CD4-positive, alpha-beta T cell treated with Interleukin-6 at 100 ng/mL for 8 hours (primary cell): ENCODE results near the gene DPP10.

ENCODE experiments used
- DNase-seq: peaks from one replicate; pipeline ENCODE4 v3.0.0-alpha.2; 2020; ENCODE audit warnings: mixed read lengths, low spot score

DPP10 gene

GRCh38 chr2:115738111-115738510, 1295.7 kb downstream of the DPP10 start:
- no peak for DNase-seq

- no peak for DNase-seq
Observed at GRCh38 chr2:115739574-115739973, 1297.1 kb downstream of the DPP10 start.

GRCh38 chr2:115746151-115746550, 1303.7 kb downstream of the DPP10 start:
- no peak for DNase-seq

DNA sequence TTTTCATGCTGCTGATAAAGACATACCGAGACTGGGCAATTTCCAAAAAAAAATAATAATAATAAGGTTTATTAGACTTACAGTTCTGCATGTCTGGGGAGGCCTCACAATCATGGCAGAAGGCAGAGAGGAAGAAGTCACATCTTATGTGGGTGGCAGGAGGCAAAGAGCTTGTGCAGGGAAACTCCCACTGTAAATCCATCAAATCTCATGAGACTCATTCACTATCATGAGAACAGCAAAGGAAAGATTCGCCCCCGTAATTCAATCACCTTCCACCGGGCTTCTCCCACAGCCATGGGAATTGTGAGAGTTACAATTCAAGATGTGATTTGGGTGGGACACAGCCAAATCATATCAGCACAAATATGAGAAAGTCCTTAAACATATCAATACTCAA, 1314.8 kb downstream of the DPP10 start:
- DNase-seq = no peak

DNA sequence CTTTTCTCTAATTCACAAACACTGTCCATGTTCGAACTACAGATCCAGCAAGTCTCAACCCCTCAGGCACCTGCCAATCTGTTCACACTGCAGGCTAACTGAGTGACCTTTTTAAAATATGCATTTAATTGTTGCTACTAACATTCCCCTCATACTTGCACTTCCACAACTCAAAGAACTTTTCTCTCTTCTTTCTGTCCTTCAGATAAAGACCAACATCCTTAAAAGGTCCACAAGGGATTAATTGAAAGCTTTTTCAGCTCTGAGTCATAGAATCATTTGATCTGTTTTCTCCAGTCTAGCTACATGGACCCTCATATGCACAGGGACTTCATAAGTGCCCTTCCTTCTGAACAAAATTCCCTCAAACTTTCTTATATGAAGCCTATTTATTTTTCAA, 1321.2 kb downstream of the DPP10 start:
- DNase-seq = no peak

DNA sequence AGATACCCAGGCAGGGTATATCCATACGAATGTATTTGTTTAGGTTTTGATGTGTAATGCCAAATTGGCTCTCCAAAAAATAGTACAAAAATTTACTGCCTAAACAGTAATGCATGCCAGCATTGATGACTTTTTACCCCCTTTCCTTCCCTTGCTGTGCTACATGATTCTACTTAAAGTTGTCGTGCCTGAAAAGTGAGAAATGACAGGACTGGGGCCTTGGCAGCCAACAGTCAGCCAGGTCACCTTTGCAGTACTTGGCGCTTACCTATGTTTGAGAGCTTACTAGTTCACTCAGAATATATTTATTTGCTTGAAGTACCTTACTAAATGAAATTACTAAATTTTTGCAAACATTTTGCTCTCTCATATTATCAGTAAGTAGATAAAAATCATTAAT, 1329.1 kb downstream of the DPP10 start:
- no peak for DNase-seq

GRCh38 chr2:115774361-115774760, 1331.9 kb downstream of the DPP10 start:
- no peak for DNase-seq

GRCh38 chr2:115779085-115779632, 1336.7 kb downstream of the DPP10 start:
- DNase-seq = no peak

DNA sequence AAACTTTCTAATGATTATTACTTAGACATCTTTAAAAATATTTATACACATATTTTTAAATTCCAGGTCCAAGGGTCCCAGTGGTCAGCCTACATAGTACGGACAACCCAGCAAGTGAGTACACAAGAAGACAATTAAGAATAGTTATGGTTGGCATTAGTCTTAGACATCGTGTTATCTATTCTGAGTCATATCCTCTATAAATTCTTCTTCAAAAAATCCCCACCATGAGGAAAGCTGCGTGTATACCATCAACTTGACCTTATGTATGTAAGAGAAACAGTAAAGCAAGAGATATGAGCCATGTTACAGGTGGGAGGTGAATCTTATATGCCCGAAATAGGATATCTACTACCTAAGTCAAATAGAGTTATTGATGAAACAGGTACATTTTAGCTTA, 1339.8 kb downstream of the DPP10 start:
- no peak for DNase-seq

DNA sequence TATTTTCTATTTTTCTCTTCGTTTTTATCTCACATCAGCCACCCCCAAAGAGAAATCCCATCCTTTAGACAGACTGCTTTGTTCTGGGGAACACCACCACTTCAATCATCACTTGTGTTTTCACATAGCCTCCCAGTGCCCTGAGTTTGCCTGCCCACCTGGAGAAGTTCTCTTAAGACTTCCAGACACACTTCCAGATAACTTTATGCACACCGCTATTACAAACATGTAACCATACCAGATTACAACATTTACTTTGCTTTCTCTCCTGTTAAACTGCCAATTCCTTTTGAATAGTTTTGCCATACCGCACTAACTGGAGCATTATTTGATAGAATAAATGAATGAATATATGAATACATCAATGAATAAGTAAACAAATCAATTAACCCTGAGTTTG, 1353.6 kb downstream of the DPP10 start:
- DNase-seq = no peak

GRCh38 chr2:115807276-115807675, 1364.8 kb downstream of the DPP10 start:
- no peak for DNase-seq

DNA sequence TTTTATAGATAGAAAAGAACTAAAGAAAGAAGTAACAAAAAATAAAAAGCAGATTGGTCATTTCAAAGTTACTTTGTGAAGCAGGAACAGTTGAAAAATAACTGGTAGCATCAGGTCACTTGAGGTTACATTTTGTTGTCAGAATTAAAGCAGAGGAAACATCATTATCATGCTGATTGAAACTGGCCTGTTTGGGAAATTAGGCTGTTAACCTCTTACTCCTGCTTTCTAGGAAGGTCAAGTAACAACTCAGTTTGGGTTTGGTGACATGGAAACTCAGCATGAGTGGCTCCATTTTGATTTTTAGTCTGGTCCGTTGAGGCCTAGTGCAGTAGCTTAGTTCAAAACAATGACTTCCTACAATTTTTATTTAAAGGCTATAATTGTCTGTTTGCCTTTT, 1383.5 kb downstream of the DPP10 start:
- DNase-seq = no peak

DNA sequence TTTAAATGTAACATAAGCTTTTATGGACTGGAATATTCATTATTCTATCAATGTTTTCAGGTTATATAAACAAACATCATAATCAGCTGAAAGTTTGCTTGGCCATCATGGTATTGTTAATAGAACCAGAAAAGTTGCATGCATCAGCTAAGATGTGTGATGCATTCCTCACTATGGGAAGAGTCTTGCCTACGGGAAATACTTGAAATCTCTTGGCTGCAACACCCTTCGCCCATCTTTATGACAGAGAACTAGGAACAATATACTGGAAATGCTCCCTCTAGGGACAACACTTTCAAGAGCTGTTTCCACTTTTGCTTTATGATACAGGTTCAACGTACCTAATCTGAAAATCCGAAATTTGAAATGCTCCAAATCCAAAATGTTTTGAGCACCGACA, 1390.8 kb downstream of the DPP10 start:
- DNase-seq = no peak

DNA sequence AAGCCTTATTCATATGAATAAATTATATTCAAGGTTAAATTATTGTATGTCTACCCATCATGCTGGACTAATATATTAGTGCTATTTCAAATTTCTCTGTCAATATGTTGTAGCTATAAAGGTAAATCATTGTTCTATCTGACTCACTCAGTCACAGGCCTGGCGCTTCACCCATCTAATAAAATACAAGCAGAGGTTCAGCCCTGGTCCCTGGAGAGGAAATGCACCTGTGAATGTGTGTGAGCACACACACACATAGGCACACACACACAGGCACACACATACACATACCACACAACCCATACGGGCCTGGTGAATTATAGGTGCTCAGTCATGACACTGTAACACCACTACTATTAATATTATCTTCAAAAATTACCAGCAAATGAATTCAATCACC, 1396.1 kb downstream of the DPP10 start:
- DNase-seq = no peak

DNA sequence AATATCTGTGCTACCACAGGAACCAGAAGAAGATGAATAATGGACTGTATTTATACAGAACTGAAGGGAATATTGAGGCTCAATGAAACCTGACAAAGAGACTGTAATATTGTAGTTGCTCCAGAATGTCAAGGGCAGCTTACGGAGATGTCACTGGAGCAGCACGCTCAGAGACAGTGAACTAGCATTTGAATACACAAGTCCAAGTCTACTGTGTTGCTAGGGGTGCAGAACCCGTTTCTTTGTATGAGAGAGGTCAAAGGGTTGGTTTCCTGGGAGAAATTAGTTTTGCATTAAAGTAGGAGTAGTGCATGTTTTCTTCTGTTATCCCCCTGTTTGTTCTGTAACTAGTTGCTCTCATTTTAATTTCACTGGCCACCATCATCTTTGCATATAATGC, 1399.9 kb downstream of the DPP10 start:
- DNase-seq = no peak

DNA sequence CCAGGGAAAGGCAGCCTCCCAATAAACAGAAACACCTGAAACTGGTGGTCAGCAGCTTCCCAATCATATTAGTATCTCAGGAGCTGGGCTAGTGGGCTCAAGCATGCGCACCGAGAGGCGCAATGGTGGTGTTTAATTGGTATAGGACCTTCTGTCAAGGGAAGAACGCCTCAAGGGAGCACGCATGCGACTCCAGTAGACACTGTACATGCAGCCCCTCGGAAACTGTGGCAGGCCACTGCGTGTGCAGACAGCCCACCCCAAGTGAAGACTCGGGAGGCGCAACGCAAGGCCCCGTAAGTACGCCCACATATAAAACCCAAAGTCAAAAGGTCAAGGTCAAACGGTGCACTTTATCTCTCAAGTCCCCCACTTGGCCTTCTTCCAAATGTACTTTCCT, 1405.8 kb downstream of the DPP10 start:
- DNase-seq = no peak

- DNase-seq = no peak
Observed at GRCh38 chr2:115867024-115867423, 1424.6 kb downstream of the DPP10 start.

GRCh38 chr2:115874427-115874826, 1432.0 kb downstream of the DPP10 start:
- no peak for DNase-seq

- DNase-seq = no peak
Observed at GRCh38 chr2:115880558-115880957, 1438.1 kb downstream of the DPP10 start.

DNA sequence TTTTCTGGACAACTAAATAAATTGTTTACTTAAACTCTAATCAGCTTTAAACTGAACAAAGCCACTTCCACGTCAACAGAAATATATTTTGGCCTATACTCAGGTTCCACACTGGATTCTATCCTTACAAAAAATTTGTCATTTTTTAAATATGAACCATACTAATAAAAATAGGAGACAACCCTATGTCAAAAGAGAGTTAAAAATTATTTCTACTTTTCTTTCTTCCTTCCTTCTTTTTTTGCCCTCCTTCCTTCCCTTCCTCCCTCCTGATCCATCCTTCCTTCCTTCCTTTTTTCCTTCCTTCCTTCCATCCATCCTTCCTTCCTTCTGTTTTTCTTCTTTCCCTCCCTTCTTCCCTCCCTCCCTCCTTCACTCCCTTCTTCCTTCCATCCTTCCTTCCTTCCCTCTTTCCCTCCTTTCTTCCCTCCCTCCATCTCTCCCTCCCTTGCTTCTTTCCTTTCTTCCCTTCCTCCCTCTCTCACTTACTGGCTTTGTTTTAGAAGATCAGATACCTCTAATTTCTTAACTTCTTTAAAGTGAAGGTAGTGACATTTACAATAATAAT, 1444.9 kb downstream of the DPP10 start:
- DNase-seq = no peak
